HG02981 (cell line): ENCODE data around the gene AKAP10.
"Not testable (repeated sequence)": the region's sequence is repeated elsewhere in the genome, so short reads cannot be mapped to it uniquely, and the experiment has no call there.

Experiments
- ATAC-seq: cut with Tn5 transposase; IDR thresholded peaks from one replicate; pipeline ENCODE4 v1.9.1; 2021; ENCODE audit warnings: mild to moderate bottlenecking, moderate library complexity; ENCODE audit not compliant: unreplicated experiment

AKAP10 gene

GRCh38 chr17:19935169-19935568, 42.5 kb downstream of the AKAP10 start:
- no peak for ATAC-seq

- no peak for ATAC-seq
These were observed 44.0 kb downstream of the AKAP10 start for GRCh38 chr17:19933628-19934027.

DNA sequence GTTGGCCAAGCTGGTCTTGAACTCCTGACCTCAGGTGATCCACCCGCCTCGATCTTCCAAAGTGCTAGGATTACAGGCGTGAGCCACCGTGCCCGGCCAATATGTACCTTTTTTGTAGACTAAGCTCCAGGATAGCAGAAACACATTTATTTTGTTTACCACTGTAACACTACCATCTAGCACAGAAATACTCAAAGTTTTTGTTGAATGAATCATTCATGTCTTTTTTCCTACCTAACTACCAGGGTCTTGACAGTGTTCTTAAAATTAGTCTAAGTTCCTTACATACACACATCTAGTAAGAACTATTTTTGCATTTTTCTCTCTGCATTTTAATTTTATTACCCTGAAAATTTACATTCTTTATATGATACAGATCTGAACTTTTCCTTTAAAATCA, 44.4 kb downstream of the AKAP10 start:
- no peak for ATAC-seq

- ATAC-seq: no peak
These were observed 49.3 kb downstream of the AKAP10 start for GRCh38 chr17:19928299-19928698.

GRCh38 chr17:19915245-19915978, 62.2 kb downstream of the AKAP10 start:
- no peak for ATAC-seq

DNA sequence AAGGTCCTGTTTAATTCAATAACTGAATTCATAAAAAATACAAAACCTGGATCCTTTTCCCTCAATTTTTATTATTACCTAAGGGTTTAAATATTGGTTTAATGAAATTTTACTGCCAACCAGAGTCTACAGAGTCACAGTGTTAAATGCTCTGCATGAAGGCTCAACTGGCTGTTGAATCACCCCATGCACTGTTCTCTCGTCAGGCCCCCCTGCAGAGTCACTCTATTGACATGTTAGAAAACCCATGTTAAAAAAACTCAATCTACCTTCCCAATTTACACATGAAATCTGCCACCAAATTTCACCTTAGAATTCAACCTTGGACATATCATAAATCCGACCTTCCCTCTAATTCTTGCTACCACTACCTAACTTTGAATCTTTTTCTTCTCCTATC, 66.6 kb downstream of the AKAP10 start:
- ATAC-seq: no peak

DNA sequence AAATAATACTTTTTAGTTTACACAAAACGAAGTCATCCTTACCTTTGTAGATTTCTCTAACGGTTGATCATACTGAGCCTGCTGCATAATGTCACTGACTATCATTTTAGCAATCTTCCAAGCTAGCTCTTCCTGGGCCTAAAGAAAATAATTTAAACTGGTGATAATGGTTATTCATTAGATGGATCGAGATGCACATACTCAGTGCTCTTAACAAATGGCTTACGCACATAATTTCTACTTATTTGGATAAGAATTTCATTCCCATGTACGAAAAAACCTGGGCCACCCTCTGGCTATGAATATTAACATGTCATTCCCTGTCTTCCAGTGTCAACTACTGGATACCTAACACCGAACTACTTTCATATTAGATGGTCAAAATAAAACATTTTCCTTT, 68.5 kb downstream of the AKAP10 start:
- no peak for ATAC-seq

DNA sequence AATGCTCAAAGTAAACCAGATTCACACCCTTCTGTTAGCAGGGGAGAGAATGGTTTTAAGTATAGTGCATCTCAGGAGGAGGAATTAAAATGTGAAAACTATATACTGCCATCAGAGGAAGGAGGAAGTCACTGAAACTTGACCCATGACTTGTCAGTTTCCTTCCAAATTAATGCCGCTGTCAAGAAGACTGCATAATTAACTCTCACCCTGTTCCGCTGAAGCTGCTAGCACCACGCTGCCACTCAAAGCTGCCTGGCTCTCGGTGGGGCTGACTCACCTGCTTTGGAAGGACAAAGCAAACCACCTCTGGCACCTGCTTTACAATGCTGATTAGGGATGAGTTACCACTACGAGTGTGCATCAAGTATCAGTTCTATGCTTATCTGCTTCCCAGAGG, 72.1 kb downstream of the AKAP10 start:
- ATAC-seq: no peak

- ATAC-seq: no peak
These were observed 72.7 kb downstream of the AKAP10 start for GRCh38 chr17:19904924-19905323.

DNA sequence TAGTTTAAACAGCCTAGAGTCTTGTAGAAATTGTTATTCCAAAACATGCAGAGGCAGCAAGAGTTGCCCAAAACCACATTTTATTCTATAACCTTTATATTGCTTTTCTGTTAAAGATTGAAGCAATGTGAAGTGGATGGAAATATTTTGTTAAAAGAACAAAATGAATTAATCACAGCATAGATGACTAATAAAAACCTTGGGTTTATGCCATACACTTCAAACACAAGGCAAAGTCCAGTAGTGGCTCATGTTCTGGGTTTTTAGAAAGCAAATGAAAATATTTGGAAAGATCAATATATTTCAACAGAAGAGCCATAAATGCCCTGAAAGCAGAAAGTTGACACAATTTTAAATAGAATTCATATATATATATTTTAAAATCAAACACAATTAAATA, 73.2 kb downstream of the AKAP10 start:
- ATAC-seq: no peak

GRCh38 chr17:19900809-19901208, 76.8 kb downstream of the AKAP10 start:
- ATAC-seq: no peak

GRCh38 chr17:19897903-19898302, 79.7 kb downstream of the AKAP10 start:
- no peak for ATAC-seq

DNA sequence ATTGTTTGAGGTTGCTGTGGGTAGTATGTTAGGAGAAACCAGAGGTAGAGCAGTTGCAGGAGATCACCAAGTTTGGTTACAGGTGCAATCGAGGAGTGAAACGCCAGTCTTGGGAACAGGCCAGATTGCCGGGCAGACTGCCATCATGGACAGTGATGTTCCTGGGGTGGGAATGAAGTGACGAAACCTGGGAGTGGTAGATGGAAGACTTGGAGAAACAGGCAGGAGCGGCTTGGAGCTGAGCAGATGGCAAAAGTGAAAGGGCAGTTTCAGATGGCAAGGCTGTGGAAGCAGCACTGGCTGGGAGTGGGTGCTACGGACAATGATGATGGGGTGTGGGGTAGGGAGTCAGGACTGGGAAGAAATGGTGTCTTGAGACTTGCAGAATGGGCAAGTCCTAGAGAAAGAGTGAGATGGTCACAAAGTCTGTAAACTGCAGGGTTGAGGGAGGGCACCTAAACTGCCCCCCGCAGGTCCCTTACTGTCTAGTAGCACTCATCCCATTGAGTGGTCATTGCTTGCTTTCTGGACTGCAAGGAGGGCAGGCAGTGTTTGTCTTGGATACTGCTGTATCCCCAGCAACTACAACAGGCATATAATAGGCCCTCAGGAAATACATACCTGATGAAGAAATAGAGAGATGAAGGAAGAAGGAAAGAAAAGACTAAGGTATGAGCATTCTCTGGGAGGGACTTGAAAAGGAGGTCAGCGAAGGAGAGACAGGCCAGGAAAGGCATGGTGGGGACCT, 80.4 kb downstream of the AKAP10 start:
- ATAC-seq: no peak

DNA sequence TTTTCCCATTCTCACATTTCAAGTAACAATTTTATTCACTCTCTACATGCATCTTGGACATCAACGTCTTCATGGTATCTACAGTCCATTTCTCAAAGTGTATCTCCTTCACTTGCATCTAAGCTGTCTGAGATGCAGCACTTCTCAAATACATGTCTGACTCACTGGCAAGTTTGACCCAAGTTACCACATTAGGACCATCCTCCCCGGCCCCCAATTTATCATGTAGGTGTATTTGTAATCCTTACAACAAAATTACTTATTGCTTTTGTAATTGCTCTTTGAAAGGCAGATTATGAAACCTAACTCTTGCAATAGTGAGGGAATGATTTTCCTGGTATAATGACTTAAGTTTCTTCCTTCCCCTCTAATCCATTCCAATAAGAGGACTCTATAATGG, 80.9 kb downstream of the AKAP10 start:
- ATAC-seq: no peak

DNA sequence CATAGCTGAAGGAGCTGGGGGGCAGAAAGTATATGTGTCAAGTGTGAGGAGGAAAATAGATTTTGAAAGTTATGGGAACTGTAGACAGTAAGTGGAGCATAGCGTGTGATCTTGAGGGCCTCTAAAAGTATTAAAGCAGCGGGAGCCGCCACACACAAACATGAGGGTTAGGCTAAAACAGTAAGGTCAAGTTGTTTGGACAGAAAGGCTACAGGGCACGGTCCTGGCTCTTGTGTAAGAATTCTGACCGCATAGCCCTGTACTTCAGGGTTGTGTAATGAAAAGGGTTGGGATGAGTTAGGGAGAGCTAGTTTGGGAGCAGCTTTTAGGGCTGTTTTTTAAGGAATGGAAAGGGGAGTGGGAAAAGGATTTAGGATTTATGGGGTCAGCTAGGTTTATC, 87.1 kb downstream of the AKAP10 start:
- not testable (repeated sequence) for ATAC-seq

- not testable (repeated sequence) for ATAC-seq
These were observed 87.6 kb downstream of the AKAP10 start for GRCh38 chr17:19890001-19890400.

GRCh38 chr17:19886116-19886515, 91.5 kb downstream of the AKAP10 start:
- ATAC-seq: no peak

DNA sequence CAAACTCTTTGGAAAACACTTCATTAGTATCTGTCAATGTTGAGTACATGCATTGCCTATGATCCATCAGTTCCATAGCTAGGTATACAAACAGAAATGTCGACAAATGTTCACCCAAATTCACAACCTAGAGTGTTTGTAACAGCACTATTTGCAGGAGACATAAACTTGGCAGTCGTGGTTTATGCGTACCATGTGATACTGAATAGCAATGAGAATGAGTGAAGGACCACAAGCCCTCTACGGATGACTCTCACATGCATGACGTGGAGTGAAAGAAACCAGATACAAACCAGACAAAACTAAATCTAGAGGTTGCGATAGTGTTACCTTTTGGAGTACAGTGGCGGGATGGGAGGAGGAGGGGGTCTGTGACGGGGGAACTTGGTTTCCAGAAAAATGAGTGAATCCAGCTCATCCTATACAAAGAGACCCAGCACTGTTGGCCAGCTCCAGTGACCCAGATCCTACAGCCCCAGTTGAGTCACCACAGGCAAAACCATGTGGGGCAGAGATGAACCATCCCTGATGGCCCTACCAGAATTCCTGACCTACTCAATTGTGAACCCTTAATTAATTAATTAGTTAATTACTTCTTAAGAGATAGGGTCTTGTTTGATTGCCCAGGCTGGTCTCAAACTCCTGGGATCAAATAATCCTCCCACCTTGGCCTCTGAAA, 94.0 kb downstream of the AKAP10 start:
- ATAC-seq: no peak

GRCh38 chr17:19880393-19880792, 97.2 kb downstream of the AKAP10 start:
- no peak for ATAC-seq

GRCh38 chr17:19877364-19877945, 100.2 kb downstream of the AKAP10 start:
- ATAC-seq: no peak

- no peak for ATAC-seq
These were observed 101.0 kb downstream of the AKAP10 start for GRCh38 chr17:19876529-19877161.
